ENCODE measurements around the gene CATSPER4.

The CATSPER4 gene

DNA sequence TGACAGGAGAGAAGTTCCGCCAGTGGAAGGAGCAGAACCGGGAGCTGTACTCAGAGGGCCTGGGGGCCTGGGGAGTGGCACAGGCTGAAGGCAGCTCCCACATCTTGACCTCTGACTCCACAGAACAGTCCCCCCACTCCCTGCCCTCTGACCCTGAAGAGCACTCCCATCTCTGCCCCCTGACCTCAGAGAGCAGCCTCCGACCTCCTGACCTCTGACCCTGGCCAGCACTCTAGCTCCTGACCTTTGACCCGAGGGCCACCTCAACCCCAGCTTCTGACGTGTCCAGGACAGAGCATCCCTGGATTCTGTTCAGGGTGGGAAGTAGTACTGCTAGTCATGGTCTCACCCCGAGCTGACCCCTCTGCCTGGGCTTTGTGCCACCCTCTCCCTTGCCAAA, 1.1 kb upstream of the CATSPER4 start:
- Mint-ChIP-seq H3K4me1 (peaks cover 9% of the 10 kb centered on the region), H3K27me3 (no peaks in the 10 kb centered on the region), H3K36me3 (ENCODE audit: insufficient read depth) (no peaks in the 10 kb centered on the region), H3K27ac (ENCODE audit: low read depth) (no peak overlapping the region), H3K4me3 (no peak overlapping the region), H3K9me3 (no peaks in the 10 kb centered on the region)
- DNase-seq (ENCODE audit: low spot score in 2 of 2) = no peak
- ATAC-seq (replicated peaks; ENCODE audit: extremely low read depth, poor library complexity, severe bottlenecking) = no peak

DNA sequence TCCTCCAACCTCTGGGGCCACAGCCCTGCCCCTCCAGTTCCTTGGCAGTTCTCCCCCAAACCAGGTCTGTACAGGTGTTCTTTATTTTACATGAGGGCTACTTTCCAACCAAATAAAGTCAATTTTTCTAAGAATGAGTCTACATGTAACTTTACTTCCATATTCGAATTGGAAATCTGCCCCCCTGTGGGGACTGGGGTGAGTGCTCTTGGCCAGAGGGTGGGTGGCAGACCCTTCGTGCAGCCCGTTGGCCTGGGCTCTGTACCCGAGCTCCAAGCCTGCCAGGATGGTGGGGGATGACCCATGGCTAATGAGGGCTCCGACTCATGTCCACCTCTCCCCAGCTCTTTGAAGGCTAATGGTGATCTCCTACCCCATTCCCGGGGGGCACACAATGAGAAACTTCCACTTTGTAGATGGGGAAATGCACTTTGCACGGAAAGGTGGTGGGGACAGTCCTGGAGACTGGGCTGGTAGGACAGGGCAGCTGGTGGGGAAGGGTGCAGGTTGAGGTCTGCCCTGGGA, 589 bp upstream of the CATSPER4 start:
- no peak overlapping the region for H3K27ac Mint-ChIP-seq (ENCODE audit: low read depth)
- DNase-seq (ENCODE audit: low spot score in 2 of 2) = no peak

DNA sequence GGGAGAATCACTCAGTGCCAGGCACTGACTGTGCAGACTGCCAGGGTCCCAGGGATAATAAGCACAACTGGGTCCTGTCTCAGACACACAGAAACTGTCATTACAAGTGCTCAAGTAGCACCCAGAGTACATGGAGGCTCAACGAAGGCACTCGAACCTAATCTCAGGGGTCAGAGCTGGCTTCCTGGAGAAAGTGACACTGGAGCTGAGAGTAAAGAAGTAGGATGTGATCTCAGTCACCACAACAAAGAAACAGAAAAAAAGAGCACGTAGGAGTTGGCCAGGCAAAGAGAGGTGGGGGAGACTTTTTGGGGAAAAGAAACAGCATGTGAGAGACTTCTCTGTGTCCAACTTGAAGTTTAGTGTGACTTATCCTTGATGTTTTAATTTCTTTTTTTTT, 1.3 kb downstream of the CATSPER4 start:
- DNase-seq (ENCODE audit: low spot score in 2 of 2) (no peak), ATAC-seq (replicated peaks; ENCODE audit: extremely low read depth, poor library complexity, severe bottlenecking) (no peak)
- H3K4me3 Mint-ChIP-seq = peak overlapping the region; percentile 3
- no peaks in the 10 kb centered on the region for H3K27me3 Mint-ChIP-seq
- H3K36me3 Mint-ChIP-seq (ENCODE audit: insufficient read depth) = no peaks in the 10 kb centered on the region
- H3K27ac Mint-ChIP-seq (ENCODE audit: low read depth) = no peak overlapping the region
- H3K9me3 Mint-ChIP-seq = no peaks in the 10 kb centered on the region
- H3K4me1 Mint-ChIP-seq = peaks cover 9% of the 10 kb centered on the region

More for the DNA sequence above, 589 bp upstream of the CATSPER4 start:
- Mint-ChIP-seq H3K9me3 (no peaks in the 10 kb centered on the region), H3K36me3 (ENCODE audit: insufficient read depth) (no peaks in the 10 kb centered on the region), H3K4me1 (peaks cover 9% of the 10 kb centered on the region), H3K4me3 (no peak overlapping the region), H3K27me3 (no peaks in the 10 kb centered on the region)
- ATAC-seq (replicated peaks; ENCODE audit: extremely low read depth, poor library complexity, severe bottlenecking) = no peak

DNA sequence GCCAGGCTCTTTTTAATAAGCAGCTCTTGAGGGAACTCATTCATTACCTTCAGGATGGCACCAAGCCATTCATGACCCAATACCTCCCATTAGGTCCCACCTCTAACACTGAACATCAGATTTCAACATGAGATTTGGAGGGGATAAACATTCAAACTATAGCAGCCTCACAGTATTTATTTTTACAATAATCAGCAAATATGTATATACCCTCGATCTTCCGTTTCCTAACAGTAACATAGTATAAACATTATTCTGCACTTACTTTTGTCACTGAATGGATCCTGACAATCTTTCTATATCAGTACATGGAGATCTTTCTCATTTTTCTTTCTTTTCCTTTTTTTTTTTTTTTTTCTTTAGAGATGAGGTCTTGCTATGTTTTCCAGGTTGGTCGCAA, 5.4 kb downstream of the CATSPER4 start:
- no peak for DNase-seq (ENCODE audit: low spot score in 2 of 2)
- no peak overlapping the region for H3K27ac Mint-ChIP-seq (ENCODE audit: low read depth)
- peaks cover 17% of the 10 kb centered on the region for H3K27me3 Mint-ChIP-seq
- peaks cover 14% of the 10 kb centered on the region for H3K4me1 Mint-ChIP-seq
- H3K36me3 Mint-ChIP-seq (ENCODE audit: insufficient read depth) = no peaks in the 10 kb centered on the region
- no peaks in the 10 kb centered on the region for H3K9me3 Mint-ChIP-seq
- ATAC-seq (replicated peaks; ENCODE audit: extremely low read depth, poor library complexity, severe bottlenecking) = no peak
- H3K4me3 Mint-ChIP-seq = no peak overlapping the region

DNA sequence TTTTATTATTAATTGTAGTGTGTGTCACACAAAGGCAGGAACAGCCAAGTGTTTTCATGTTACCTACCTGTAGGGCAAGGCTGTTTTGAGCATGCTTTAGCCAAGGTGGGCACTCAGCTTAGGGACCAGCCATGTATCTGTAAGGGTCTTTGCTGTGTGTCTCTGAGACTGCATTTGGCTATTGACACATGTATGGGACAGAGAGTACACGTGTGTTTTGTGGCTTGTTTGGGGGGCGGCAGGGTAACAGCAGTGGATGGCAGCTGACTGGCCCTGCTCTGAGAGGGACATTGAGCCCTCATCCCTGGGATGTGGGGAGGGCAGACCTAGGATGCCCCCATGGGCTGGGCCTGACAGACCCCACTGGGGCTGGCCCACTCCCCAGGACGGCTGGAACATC, 6.9 kb downstream of the CATSPER4 start:
- Mint-ChIP-seq H3K36me3 (ENCODE audit: insufficient read depth) (no peaks in the 10 kb centered on the region), H3K27ac (ENCODE audit: low read depth) (no peak overlapping the region), H3K4me3 (no peak overlapping the region), H3K4me1 (peaks cover 14% of the 10 kb centered on the region), H3K27me3 (peaks cover 17% of the 10 kb centered on the region), H3K9me3 (no peaks in the 10 kb centered on the region)
- DNase-seq (ENCODE audit: low spot score in 2 of 2) = no peak
- ATAC-seq (replicated peaks; ENCODE audit: extremely low read depth, poor library complexity, severe bottlenecking) = no peak

DNA sequence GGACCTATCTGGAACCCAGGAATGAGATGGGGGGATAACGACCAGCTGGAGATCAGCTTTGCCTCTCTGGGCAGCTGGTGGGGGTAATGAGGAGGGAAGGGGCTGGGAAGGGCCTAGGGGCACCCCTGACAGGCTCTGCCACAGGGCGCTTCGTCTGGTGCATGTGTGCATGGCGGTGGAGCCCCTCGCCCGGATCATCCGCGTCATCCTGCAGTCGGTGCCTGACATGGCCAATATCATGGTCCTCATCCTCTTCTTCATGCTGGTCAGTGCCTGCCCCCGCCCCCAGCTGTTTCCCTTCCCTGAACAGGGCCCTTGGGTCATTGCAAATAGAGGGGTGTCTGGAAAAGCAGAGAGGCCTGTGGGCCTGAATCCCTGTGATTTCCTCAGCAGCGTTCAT, 7.4 kb downstream of the CATSPER4 start:
- H3K4me3 Mint-ChIP-seq = no peak overlapping the region

DNA sequence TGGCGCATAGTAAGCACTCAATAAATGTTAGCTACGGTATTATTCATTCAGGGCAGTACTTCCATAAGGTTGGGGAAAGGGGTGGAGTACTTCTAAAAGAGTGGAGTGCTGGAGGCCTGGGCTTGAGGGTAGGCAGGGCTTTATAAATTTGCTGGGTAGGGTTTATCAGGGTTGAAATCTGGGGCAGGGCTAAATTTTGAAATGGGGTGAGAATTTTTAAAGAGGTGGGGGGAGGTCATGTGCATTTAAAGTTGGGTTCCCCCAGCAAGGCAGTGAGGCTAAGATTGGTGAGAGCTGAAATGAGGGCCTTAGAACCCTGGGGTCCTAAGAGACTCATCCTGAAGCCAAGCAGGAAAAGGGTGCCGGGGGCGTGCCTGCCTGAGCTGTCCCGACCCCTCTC, 10.0 kb downstream of the CATSPER4 start:
- no peak overlapping the region for H3K4me3 Mint-ChIP-seq

More for the DNA sequence above, 7.4 kb downstream of the CATSPER4 start:
- no peaks in the 10 kb centered on the region for H3K36me3 Mint-ChIP-seq (ENCODE audit: insufficient read depth)
- DNase-seq (ENCODE audit: low spot score in 2 of 2) (no peak), ATAC-seq (replicated peaks; ENCODE audit: extremely low read depth, poor library complexity, severe bottlenecking) (no peak)
- H3K27me3 Mint-ChIP-seq = peaks cover 17% of the 10 kb centered on the region
- H3K9me3 Mint-ChIP-seq = no peaks in the 10 kb centered on the region
- H3K27ac Mint-ChIP-seq (ENCODE audit: low read depth) = no peak overlapping the region
- H3K4me1 Mint-ChIP-seq = peaks cover 18% of the 10 kb centered on the region

DNA sequence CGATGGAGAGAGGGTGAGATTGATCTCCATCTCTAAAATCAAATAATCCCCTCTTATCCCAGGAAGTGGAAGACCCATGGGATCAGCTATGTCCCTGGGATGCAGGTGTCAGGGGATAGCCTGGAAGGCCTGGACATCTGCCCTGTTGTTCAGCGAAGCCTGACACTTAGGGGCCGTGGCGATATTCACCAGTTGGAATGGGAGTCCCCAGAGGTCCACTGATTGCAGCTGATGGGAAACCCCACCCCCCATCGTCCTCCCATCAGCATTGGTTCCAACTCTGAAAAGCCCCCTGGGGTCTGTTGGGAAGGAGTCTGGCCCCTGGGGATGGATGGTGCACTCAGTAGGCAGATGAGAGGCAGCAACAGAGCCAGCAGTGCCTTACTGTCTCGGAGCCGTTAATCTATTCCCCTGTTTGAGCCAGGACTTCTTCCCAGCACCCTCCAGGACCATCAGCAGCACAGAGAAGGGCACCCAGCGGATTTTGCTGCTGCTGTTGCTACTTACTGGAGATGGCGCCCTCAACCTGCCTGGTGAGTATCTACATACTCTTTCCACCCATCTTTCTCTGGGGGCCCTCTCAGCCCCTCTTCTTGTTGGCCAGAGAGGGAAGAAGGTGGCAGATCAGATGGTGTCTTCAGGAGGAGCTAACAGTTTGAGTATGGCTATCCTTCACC, 13.4 kb downstream of the CATSPER4 start:
- Mint-ChIP-seq H3K4me3 (no peak overlapping the region), H3K27ac (ENCODE audit: low read depth) (no peak overlapping the region), H3K36me3 (ENCODE audit: insufficient read depth) (no peaks in the 10 kb centered on the region), H3K4me1 (peaks cover 18% of the 10 kb centered on the region), H3K9me3 (no peaks in the 10 kb centered on the region), H3K27me3 (peaks cover 4% of the 10 kb centered on the region)
- DNase-seq (ENCODE audit: low spot score in 2 of 2) (no peak), ATAC-seq (replicated peaks; ENCODE audit: extremely low read depth, poor library complexity, severe bottlenecking) (no peak)

More for the DNA sequence above, 10.0 kb downstream of the CATSPER4 start:
- Mint-ChIP-seq H3K9me3 (no peaks in the 10 kb centered on the region), H3K27me3 (peaks cover 17% of the 10 kb centered on the region), H3K4me1 (peaks cover 18% of the 10 kb centered on the region), H3K27ac (ENCODE audit: low read depth) (no peak overlapping the region), H3K36me3 (ENCODE audit: insufficient read depth) (no peaks in the 10 kb centered on the region)
- DNase-seq (ENCODE audit: low spot score in 2 of 2) (no peak), ATAC-seq (replicated peaks; ENCODE audit: extremely low read depth, poor library complexity, severe bottlenecking) (no peak)

DNA sequence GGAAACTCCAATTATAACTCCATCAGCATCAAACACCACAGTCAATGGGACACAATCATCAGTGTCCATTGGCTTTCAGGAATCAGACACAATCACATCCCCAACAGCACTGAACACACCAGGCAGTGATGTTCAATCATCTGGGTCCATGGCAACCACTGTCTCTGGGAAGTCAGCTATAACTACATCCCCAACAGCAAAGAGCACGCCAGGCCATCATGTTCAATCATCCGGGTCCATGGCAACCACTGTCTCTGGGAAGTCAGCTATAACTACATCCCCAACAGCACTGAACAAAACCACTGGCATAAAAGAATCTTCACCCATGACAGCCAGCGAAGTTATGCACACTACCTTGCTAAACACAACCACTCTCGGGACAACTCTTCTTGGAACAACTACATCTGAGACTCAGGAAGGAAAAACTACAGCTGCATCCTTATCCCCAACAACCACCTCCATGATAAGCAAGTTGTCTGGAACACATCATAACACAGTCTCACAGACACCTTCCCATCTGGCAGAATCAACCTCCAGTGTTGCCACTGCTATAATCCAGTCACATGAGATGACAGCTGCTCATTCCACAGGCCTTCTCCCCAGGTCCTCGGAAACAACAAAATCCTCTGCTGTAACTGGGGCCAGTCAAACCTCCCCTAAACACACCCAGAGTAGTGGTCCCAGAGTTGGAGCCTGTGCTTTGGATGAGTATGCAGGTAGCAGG, 19.9 kb downstream of the CATSPER4 start:
- no peaks in the 10 kb centered on the region for H3K27me3 Mint-ChIP-seq
- no peaks in the 10 kb centered on the region for H3K9me3 Mint-ChIP-seq
- DNase-seq (ENCODE audit: low spot score in 2 of 2) (no peak), ATAC-seq (replicated peaks; ENCODE audit: extremely low read depth, poor library complexity, severe bottlenecking) (no peak)
- no peak overlapping the region for H3K4me3 Mint-ChIP-seq
- no peaks in the 10 kb centered on the region for H3K4me1 Mint-ChIP-seq
- H3K27ac Mint-ChIP-seq (ENCODE audit: low read depth) = no peak overlapping the region
- H3K36me3 Mint-ChIP-seq (ENCODE audit: insufficient read depth) = no peaks in the 10 kb centered on the region

DNA sequence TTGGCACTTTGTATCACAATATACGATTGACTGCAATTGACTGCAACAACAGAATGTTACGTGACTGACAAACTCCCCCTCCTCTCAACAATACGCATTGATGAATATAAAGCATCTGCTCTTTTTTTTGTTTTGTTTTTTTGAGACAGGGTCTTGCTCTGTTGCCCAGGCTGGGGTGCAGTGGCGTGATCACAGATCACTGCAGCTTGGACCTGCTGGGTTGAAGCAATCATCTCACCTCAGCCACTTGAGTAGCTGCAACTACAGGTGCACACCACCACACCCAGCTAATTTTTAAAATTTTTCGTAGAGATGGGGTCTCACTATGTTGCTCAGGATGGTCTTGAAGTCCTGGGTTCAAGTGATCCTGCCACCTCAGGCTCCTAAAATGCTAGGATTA, 22.3 kb downstream of the CATSPER4 start:
- DNase-seq (ENCODE audit: low spot score in 2 of 2) (no peak), ATAC-seq (replicated peaks; ENCODE audit: extremely low read depth, poor library complexity, severe bottlenecking) (no peak)
- H3K27me3 Mint-ChIP-seq = no peaks in the 10 kb centered on the region
- no peaks in the 10 kb centered on the region for H3K36me3 Mint-ChIP-seq (ENCODE audit: insufficient read depth)
- no peaks in the 10 kb centered on the region for H3K4me1 Mint-ChIP-seq
- no peaks in the 10 kb centered on the region for H3K9me3 Mint-ChIP-seq
- H3K4me3 Mint-ChIP-seq = no peak overlapping the region
- no peak overlapping the region for H3K27ac Mint-ChIP-seq (ENCODE audit: low read depth)

DNA sequence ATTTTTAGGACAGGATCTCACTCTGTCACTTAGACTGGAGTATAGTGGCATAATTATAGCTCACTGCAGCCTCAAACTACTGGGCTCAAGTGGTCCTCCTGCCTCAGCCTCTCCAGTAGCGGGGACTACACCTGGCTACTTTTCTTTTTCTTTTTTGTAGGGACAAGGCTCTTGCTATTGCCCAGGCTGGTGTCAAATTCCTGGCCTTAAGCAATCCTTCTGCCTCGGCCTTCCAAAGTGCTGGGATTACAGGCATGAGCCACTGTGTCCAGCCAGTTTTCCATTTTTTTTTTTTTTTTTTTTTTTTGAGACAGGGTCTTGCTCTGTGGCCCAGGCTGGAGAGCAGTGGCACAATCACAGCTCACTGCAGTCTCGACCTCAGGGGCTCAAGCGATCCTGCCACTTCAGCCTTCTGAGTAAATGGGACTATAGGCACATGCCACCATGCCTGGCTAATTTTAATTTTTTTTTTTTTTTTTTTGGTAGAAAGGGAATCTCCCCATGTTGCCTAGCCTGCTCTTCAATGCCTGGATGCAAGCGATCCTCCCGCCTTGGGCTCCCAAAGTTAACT, 23.0 kb downstream of the CATSPER4 start:
- Mint-ChIP-seq H3K4me1 (no peaks in the 10 kb centered on the region), H3K9me3 (no peaks in the 10 kb centered on the region), H3K27ac (ENCODE audit: low read depth) (no peak overlapping the region), H3K36me3 (ENCODE audit: insufficient read depth) (no peaks in the 10 kb centered on the region), H3K27me3 (no peaks in the 10 kb centered on the region), H3K4me3 (no peak overlapping the region)
- ATAC-seq (replicated peaks; ENCODE audit: extremely low read depth, poor library complexity, severe bottlenecking) (no peak), DNase-seq (ENCODE audit: low spot score in 2 of 2) (no peak)

DNA sequence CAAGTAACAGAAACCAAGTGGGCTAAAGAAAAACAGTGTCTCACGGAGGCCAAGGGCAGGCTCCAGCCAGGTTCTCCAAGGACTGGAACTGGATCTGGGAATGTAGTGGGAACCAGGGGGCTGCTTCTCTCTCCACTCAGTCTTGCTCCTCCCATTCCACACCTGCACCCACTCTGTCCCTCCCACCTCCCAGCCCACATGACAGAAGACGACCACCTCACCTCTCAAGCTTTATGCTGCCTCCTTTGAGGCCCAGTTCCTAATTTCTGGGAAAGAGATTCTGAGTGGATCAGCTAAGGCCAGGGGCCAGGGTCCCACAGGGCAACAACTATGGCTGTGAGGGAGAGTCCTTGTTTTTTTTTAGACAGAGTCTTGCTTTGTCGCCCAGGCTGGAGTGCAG, 24.8 kb downstream of the CATSPER4 start:
- Mint-ChIP-seq H3K4me1 (no peaks in the 10 kb centered on the region), H3K36me3 (ENCODE audit: insufficient read depth) (no peaks in the 10 kb centered on the region), H3K27me3 (peaks cover 12% of the 10 kb centered on the region), H3K27ac (ENCODE audit: low read depth) (no peak overlapping the region), H3K4me3 (no peak overlapping the region), H3K9me3 (no peaks in the 10 kb centered on the region)
- ATAC-seq (replicated peaks; ENCODE audit: extremely low read depth, poor library complexity, severe bottlenecking) (no peak), DNase-seq (ENCODE audit: low spot score in 2 of 2) (no peak)
